PC-3 (cell line): ENCODE data around the gene SLC25A34.

ENCODE experiments used
- CTCF ChIP-seq: fragments of 300-600 bp; sonication (generic); conservative IDR thresholded peaks from 2 replicates; pipeline ENCODE4 v1.5.1; 2017; ENCODE audit warnings: antibody characterized with exemption, low read depth, mild to moderate bottlenecking, low read length
- EZH2 ChIP-seq: fragments of 300-600 bp; sonication (generic); IDR thresholded peaks from one replicate; pipeline ENCODE4 v1.6.1; 2017; ENCODE audit warnings: antibody characterized with exemption, mild to moderate bottlenecking, low read length; ENCODE audit not compliant: unreplicated experiment
- EZH2phosphoT487 ChIP-seq: fragments of 300-600 bp; sonication (generic); IDR thresholded peaks from 2 replicates; pipeline ENCODE4 v1.6.1; 2018; ENCODE audit warnings: mild to moderate bottlenecking, antibody characterized with exemption, low read length, borderline replicate concordance

DNA sequence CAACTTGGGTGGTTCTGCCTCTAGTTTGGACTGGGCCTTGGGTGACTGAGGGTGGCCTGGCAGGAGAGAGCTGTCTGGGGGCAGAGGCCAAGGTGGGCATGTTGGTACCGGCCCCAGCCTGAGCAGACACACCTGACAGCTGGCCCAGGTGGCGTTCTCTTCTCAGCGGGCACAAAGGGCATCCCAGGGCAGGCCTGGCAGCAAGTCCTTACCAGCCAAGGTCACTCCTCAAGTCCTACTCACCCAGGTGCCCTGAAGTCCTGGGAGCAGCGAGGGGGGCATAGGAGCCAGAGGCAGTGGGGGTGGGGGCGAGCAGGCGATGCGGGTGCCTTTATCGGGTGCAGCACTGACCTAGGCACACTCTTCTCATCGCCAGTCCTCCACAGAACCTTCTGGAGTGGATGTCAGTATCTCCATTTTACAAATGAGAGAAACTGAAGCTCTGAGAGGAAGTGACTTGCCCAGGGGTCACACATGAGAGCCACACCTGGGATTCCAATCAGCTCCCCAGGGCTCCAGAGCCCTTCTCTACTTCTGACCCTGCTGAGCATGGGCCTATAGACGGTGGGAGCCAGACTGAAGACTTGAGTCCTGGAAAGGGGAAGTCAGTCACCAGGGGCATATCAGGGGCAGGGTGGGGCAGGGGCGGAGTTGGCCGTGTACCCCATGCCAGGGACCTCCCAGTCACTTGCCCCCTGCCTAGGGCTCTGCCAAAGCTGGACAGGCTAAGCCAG is 587 bp upstream of the SLC25A34 start:
- TF ChIP-seq CTCF (no peak), EZH2phosphoT487 (no peak), EZH2 (no peak)
